H1 (cell line): ENCODE data around the gene ENKD1. TPM values are rescaled to one million over a fixed set of nuclear protein-coding genes. Genes with fewer than 3 reads are reported as not detected.

Experiments used
- CHD7 ChIP-seq: fragments of 300-600 bp; sonication (generic); IDR thresholded peaks from 2 replicates; pipeline ENCODE4 v1.7.1; 2012; ENCODE audit warnings: low read length, moderate library complexity, mild to moderate bottlenecking, inconsistent platforms; ENCODE audit not compliant: insufficient replicate concordance
- CTCF ChIP-seq, 3 experiments: IDR thresholded peaks; 1 replicate in 2 of 3; 2 replicates in 1 of 3; pipeline versions ENCODE4 v1.5.1 to v1.6.1; 2011; ENCODE audit warnings: low read length in 3 of 3, mild to moderate bottlenecking in 3 of 3, inconsistent platforms in 2 of 3, low read depth in 1 of 3, moderate library complexity in 1 of 3; ENCODE audit not compliant: insufficient read depth in 1 of 3; ENCODE audit errors: control extremely low read depth in 1 of 3
- HDAC2 ChIP-seq, 2 experiments: fragments of 300-600 bp in 1 of 2; sonication (generic) in 1 of 2; IDR thresholded peaks; 2 replicates each; pipeline ENCODE4 v1.6.1; 2011 to 2012; ENCODE audit warnings: low read depth in 2 of 2, low read length in 2 of 2, mild to moderate bottlenecking in 2 of 2, moderate library complexity in 2 of 2, borderline replicate concordance in 1 of 2, inconsistent platforms in 1 of 2
- KDM1A ChIP-seq: fragments of 200-600, 300-600 bp; sonication (generic); IDR thresholded peaks from 2 replicates; pipeline ENCODE4 v1.7.1; 2016; ENCODE audit warnings: mild to moderate bottlenecking, low read length, borderline replicate concordance
- SIN3A ChIP-seq, 2 experiments: IDR thresholded peaks in 1 of 2; conservative IDR thresholded peaks in 1 of 2; 2 replicates each; pipeline ENCODE4 v1.6.1; 2011 to 2012; ENCODE audit warnings: low read length in 2 of 2, improper control_type of control experiment in 1 of 2, low read depth in 1 of 2, mild to moderate bottlenecking in 1 of 2
- SUZ12 ChIP-seq: fragments of 200-600 bp; sonication (generic); IDR thresholded peaks from 2 replicates; pipeline ENCODE4 v1.6.1; 2012; ENCODE audit warnings: mild to moderate bottlenecking, inconsistent platforms, low read length, moderate library complexity, mixed read lengths
- polyA plus RNA-seq, 7 experiments: library from polyadenylated mRNA; depleted of rRNA in 3 of 7; stranded (reverse) in 5 of 7; unstranded in 2 of 7; fragments of >200 nt in 5 of 7; fragments of 200-250 nt in 2 of 7; gene quantifications; 1 replicate in 5 of 7; 2 replicates in 1 of 7; 4 replicates in 1 of 7; pipeline versions ENCODE4 v1.2.1 to v1.2.3, GENCODE V29; 2011 to 2013; ENCODE audit warnings: missing spikeins in 2 of 7, mixed read lengths in 2 of 7
- total RNA-seq: library from RNA; stranded (reverse); fragmentation: NEBNext Ultra II Directional; extraction: Animal tissue kit (Norgen Biotek cat#: 25700); gene quantifications from 2 replicates; pipeline ENCODE4 v1.2.1, GENCODE V29; 2021

Gene ENKD1
- total and polyA plus RNA-seq, 2 of the 8 experiments (the other 6 are each of a cell fraction or from before 2014, with no cell fraction given) = 12.9 to 16.1 TPM

- TF ChIP-seq CHD7 = no peak
- TF ChIP-seq KDM1A = no peak
- TF ChIP-seq CTCF (IDR thresholded peaks at IDR 0.05; ENCODE audit: control extremely low read depth in 1 of 3, insufficient read depth in 1 of 3, low read depth in 1 of 3, low read length in 3 of 3) = no peak
- no peak for TF ChIP-seq HDAC2 (IDR thresholded peaks at IDR 0.05; ENCODE audit: borderline replicate concordance in 1 of 2, low read depth in 2 of 2, low read length in 2 of 2)
- TF ChIP-seq SUZ12 = no peak
- no peak for TF ChIP-seq SIN3A (conservative IDR thresholded peaks at IDR 0.05 in 1 of 2, IDR thresholded peaks at IDR 0.05 in 1 of 2; ENCODE audit: low read depth in 1 of 2, low read length in 2 of 2)
- TF ChIP-seq, all 59 proteins: peak for 0
These were observed 40.7 kb upstream of the ENKD1 start (continued) for GRCh38 chr16:67707210-67707609.
